ENCODE measurements around the gene ATXN7L1. TPM values are rescaled to one million over a fixed set of nuclear protein-coding genes. Genes with fewer than 3 reads are reported as not detected.

The ATXN7L1 gene
- total RNA-seq, 4 donors from 2014 or later = 30.8 to 45.8 (median 39.3) TPM

GRCh38 chr7:105708763-105709080 is 167.7 kb downstream of the ATXN7L1 start:
- Histone ChIP-seq H3K36me3 (peaks cover 0 to 4% (median 0%) of the 10 kb centered on the region in 3 donors), H3K27me3 (no peaks in the 10 kb centered on the region), H3K4me1 (peaks cover 0 to 6% (median 0%) of the 10 kb centered on the region in 4 donors), H3K27ac (no peak overlapping the region), H3K9me3 (peaks cover 0 to 16% (median 8%) of the 10 kb centered on the region in 4 donors), H3K4me3 (no peak overlapping the region)
- DNase-seq = no peak
- TF ChIP-seq POLR2A (IDR thresholded peaks at IDR 0.05) = no peak
- TF ChIP-seq CTCF (IDR thresholded peaks at IDR 0.05) = no peak

GRCh38 chr7:105707967-105708762 is 168.2 kb downstream of the ATXN7L1 start:
- H3K9me3 ChIP-seq = peaks cover 0 to 16% (median 8%) of the 10 kb centered on the region in 4 donors
- peaks cover 0 to 6% (median 0%) of the 10 kb centered on the region in 4 donors for H3K4me1 ChIP-seq
- no peak overlapping the region for H3K27ac ChIP-seq
- no peak for TF ChIP-seq POLR2A (IDR thresholded peaks at IDR 0.05)
- TF ChIP-seq CTCF (IDR thresholded peaks at IDR 0.05) = no peak
- no peak for DNase-seq
- peaks cover 0 to 2% (median 0%) of the 10 kb centered on the region in 3 donors for H3K36me3 ChIP-seq
- no peaks in the 10 kb centered on the region for H3K27me3 ChIP-seq
- no peak overlapping the region for H3K4me3 ChIP-seq

GRCh38 chr7:105707381-105707780 is 169.0 kb downstream of the ATXN7L1 start:
- DNase-seq = no peak
- no peaks in the 10 kb centered on the region for H3K36me3 ChIP-seq
- peaks cover 0 to 14% (median 6%) of the 10 kb centered on the region in 4 donors for H3K9me3 ChIP-seq
- no peak for TF ChIP-seq CTCF (IDR thresholded peaks at IDR 0.05)
- no peak for TF ChIP-seq POLR2A (IDR thresholded peaks at IDR 0.05)
- H3K4me3 ChIP-seq = no peak overlapping the region
- no peak overlapping the region for H3K27ac ChIP-seq
- no peaks in the 10 kb centered on the region for H3K27me3 ChIP-seq
- peaks cover 0 to 6% (median 0%) of the 10 kb centered on the region in 4 donors for H3K4me1 ChIP-seq

GRCh38 chr7:105705427-105705826 is 171.0 kb downstream of the ATXN7L1 start:
- Histone ChIP-seq H3K27me3 (no peaks in the 10 kb centered on the region), H3K4me3 (no peak overlapping the region), H3K9me3 (no peaks in the 10 kb centered on the region), H3K27ac (no peak overlapping the region), H3K36me3 (no peaks in the 10 kb centered on the region), H3K4me1 (peaks cover 0 to 6% (median 0%) of the 10 kb centered on the region in 4 donors)
- TF ChIP-seq POLR2A (IDR thresholded peaks at IDR 0.05) (no peak), CTCF (IDR thresholded peaks at IDR 0.05) (no peak)
- no peak for DNase-seq

- Histone ChIP-seq H3K27me3 (no peaks in the 10 kb centered on the region), H3K9me3 (no peaks in the 10 kb centered on the region), H3K36me3 (no peaks in the 10 kb centered on the region), H3K4me3 (no peak overlapping the region), H3K4me1 (peaks cover 0 to 6% (median 0%) of the 10 kb centered on the region in 4 donors), H3K27ac (no peak overlapping the region)
- DNase-seq = no peak
- no peak for TF ChIP-seq POLR2A (IDR thresholded peaks at IDR 0.05)
- TF ChIP-seq CTCF (IDR thresholded peaks at IDR 0.05) = no peak
Measured at GRCh38 chr7:105703207-105703930, 173.0 kb downstream of the ATXN7L1 start.

Measured in Peyer's patch (tissue), 4 donors.